Urinary bladder (tissue), 4 donors: ENCODE results near the gene SERPINF2. TPM values are rescaled to one million over a fixed set of nuclear protein-coding genes. Genes with fewer than 3 reads are reported as not detected.
"Not testable (repeated sequence)": the region's sequence is repeated elsewhere in the genome, so short reads cannot be mapped to it uniquely, and the experiment has no call there.

Experiments used
- DNase-seq: peaks from one replicate; pipeline ENCODE4 v3.0.0-alpha.2; 2015; ENCODE audit errors: extremely low spot score
- H3K27ac ChIP-seq: one replicate; pipeline ENCODE4 v1.5.1; 2013; ENCODE audit warnings: low read depth, mild to moderate bottlenecking, moderate library complexity
- H3K36me3 ChIP-seq: one replicate; pipeline ENCODE4 v1.6.1; 2013; ENCODE audit warnings: mild to moderate bottlenecking, moderate library complexity; ENCODE audit not compliant: insufficient read depth
- H3K4me1 ChIP-seq: one replicate; pipeline ENCODE4 v1.6.1; 2013; ENCODE audit warnings: mild to moderate bottlenecking, moderate library complexity; ENCODE audit not compliant: insufficient read depth
- H3K4me3 ChIP-seq: one replicate; pipeline ENCODE4 v1.5.1; 2013; ENCODE audit warnings: low read depth, low read length
- WGBS: extraction: QIAGEN DNeasy Blood & Tissue Kit; methylation state at CpG from one replicate; pipeline ENCODE4 v1.1.7; 2013; 5-methylcytosine and 5-hydroxymethylcytosine counted together
- polyA plus RNA-seq: library from polyadenylated mRNA; stranded (reverse); fragments of 200-250 nt; gene quantifications from one replicate; pipeline ENCODE4 v1.2.3, GENCODE V29; 2013
- total RNA-seq: library from RNA; depleted of rRNA; stranded (reverse); fragments of >200 nt; gene quantifications from one replicate; pipeline ENCODE4 v1.2.3, GENCODE V29; 2014
- donor health status: healthy with polysubstance abuse.
- donor health status: healthy.

The SERPINF2 gene
- total and polyA plus RNA-seq, 2 donors: 0.37 to 21.3 TPM

DNA sequence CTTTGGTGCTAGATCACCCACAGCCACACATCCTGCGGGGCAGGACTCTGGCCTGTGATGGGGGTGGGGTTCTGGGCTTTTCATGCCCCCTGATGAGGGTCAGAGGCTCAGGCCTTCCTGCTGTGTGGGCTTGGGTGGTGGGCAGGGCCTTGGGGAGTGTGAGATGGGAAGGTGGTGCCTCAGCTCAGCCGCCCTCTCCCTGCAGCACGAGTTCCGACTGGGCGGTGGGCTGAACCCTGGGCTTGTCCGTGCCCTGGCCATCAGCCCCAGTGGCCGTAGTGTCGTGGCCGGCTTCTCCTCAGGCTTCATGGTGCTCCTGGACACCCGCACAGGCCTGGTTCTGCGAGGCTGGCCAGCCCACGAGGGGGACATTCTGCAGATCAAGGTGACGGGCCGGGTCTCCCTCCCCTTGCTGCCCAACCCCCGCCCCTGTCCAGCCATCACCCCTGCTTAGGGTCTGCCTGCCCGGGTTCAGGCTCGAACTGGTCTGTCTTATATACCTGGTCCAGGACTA is 6.8 kb upstream of the SERPINF2 start:
- 93% methylated on average over 17 of the region's 17 CpGs for WGBS
- Histone ChIP-seq H3K27ac (no peak overlapping the region), H3K4me1 (no peaks in the 10 kb centered on the region), H3K4me3 (no peak overlapping the region), H3K36me3 (no peaks in the 10 kb centered on the region)
- no peak for DNase-seq

DNA sequence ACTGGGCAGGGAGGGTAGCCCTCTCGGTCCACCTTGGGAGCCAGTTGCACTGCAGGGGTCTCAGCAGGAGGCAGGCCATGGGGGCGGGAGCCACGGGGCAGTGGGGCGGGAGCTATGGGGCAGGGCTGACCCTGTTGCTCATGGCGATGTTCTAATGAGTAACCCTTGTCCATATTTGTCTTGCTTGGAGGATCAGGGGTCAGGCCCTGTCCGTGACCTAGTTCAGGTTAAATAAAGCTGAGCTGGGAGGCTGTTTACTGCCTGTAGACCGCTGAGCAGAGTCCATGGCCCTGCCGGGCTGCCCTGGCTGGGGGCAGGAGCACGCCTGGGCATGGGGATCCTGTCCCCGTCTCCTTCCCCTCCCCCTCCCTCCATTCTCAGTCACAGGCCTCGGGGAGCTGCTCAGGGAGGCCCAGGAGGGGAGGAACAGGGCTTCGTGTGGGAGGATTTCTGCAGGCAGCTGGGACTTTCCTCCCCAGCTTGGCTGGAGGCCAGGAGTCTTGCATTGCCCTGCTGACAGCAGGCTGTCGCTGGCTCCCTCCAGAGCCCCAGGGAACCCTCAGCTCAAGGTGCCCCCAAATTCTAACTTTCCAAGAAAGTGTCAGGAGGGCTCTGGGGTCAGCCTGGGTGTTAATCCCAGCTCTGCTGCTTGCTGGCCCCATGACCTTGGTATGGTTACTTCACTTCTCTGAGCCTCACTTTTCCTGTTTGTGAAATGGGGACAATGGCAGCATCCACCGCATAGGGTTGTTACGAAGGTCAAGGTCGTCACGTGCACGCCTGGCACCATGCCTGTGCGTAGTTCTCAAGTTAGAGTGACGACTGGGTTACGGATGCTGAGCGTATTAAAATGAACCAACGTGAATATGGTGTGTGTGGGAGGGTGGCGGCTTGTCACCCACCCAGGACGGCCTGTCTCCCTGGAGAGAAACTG is 6.1 kb upstream of the SERPINF2 start:
- Histone ChIP-seq H3K4me1 (no peaks in the 10 kb centered on the region), H3K27ac (no peak overlapping the region), H3K4me3 (no peak overlapping the region), H3K36me3 (no peaks in the 10 kb centered on the region)
- no peak for DNase-seq
- whole genome bisulfite sequencing: 65% methylated on average over 25 of the region's 25 CpGs

DNA sequence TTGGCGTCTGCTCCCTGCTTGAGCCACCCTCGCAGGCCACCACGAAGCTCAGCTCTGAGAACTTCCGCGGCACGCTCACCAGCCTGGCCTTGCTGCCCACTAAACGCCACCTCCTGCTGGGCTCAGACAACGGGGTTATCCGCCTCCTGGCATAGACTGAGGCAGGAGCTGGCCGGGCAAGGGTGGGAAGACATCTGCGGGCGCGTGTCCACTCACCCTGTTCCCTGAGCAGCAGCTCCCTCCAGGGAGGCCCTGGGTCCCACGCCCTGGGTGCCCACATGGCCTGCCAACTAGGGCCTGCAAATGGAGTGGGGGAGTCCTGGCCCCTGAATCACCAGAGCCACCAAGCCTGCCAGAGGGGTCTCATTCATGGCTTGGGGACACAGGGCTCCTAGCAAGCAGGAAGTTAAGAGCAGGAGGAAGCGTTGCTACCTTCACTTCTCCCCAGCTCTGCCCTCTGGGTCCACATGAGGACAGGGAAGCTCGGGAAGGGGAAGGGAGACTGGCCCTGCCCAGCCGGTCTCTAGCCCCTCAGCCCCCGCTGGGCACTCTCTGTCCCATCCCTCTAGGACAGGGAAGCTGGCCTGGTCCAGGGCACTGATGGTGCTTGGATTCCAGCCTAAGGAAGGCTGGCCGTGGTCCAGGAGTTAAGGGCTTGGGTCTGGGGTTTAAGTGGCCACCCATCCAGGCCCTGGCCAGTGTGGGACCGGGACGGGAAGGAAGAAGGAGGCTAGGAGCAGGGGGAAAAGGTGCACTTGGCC is 5.0 kb upstream of the SERPINF2 start:
- WGBS: 93% methylated on average over 21 of the region's 21 CpGs
- H3K4me3 ChIP-seq: no peak overlapping the region
- no peaks in the 10 kb centered on the region for H3K4me1 ChIP-seq
- DNase-seq: no peak
- no peak overlapping the region for H3K27ac ChIP-seq
- H3K36me3 ChIP-seq: no peaks in the 10 kb centered on the region

DNA sequence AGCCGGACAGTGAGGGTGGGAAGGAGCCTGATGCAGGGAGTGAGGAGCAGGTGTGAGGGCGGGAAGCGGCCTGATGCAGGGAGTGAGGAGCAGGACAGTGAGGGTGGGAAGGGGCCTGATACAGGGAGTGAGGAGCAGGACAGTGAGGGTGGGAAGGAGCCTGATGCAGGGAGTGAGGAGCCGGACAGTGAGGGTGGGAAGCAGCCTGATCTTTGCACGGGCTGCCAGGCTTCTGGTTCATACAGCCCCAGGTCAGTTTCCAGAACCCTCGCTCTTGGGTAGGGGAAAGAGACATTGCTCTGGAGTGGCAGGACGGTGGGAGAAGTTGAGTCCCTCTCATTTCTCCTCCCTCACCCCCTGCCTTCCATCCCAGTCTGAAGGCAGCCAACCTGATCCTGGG is 772 bp upstream of the SERPINF2 start:
- not testable (repeated sequence) for H3K27ac ChIP-seq, H3K36me3 ChIP-seq, H3K4me1 ChIP-seq, H3K4me3 ChIP-seq, DNase-seq
- 79% methylated on average over 7 of the region's 7 CpGs for WGBS

DNA sequence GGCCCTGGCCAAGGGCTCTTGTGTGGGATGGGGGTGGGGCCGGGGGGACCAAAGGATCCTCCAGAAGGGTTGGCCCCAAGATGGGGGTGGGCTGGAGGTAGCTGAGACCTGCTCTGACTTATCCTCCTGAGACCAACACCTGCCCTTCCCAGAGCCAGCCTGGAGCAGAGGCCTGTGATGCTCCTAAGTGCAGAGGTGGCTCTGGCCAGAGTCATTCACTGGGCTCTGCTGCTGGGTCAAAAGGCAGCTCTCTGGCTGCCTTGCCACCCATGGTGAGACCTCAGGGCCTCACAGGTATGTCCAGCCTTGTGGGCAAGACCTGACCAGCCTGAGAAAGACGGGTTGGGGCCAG is 393 bp downstream of the SERPINF2 start:
- WGBS: 91% methylated on average over 2 of the region's 2 CpGs
- DNase-seq: no peak
- H3K4me3 ChIP-seq: no peak overlapping the region
- H3K27ac ChIP-seq: no peak overlapping the region
- H3K4me1 ChIP-seq: no peaks in the 10 kb centered on the region
- no peaks in the 10 kb centered on the region for H3K36me3 ChIP-seq

DNA sequence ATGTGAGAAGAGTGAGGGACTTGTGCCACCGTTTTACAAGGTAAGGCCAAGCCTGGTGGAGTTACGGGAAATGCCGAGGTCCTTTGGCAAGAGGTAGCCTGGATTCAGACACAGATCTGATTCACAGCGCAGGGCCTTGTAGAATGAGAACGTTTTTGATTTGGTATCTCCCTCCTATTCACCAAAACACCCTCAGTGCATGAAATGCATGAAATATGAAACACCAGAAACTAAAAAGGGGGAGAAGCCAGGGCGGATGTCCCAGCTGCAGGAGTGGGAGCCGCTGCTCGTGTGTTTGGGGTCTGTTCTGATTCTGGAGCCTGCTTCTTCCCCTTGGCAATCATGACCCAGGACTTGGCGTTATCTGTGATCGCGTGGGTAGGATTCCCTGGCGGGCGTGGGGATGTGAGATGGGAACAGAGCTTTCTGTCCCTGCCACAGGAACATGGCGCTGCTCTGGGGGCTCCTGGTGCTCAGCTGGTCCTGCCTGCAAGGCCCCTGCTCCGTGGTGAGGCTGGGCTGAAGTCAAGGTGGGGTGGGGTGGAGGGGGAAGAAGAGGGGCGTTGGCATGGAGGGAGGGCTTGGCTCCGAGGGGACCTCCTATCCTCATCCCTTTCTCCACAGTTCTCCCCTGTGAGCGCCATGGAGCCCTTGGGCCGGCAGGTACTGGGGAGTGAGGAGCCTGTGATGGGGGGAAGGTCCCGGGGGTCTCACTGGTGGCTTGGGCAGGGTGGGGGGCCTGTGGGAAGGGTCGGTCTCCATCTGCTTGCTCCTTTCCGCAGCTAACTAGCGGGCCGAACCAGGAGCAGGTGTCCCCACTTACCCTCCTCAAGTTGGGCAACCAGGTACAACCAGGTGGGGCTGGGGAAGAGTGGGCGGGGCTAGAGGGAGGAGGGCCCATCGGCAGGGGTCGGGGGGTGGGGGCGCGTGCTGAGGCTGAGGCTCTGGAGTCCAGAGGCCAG is 2.2 kb downstream of the SERPINF2 start:
- Histone ChIP-seq H3K4me3 (no peak overlapping the region), H3K27ac (no peak overlapping the region)
- 77% methylated on average over 29 of the region's 29 CpGs for WGBS

DNA sequence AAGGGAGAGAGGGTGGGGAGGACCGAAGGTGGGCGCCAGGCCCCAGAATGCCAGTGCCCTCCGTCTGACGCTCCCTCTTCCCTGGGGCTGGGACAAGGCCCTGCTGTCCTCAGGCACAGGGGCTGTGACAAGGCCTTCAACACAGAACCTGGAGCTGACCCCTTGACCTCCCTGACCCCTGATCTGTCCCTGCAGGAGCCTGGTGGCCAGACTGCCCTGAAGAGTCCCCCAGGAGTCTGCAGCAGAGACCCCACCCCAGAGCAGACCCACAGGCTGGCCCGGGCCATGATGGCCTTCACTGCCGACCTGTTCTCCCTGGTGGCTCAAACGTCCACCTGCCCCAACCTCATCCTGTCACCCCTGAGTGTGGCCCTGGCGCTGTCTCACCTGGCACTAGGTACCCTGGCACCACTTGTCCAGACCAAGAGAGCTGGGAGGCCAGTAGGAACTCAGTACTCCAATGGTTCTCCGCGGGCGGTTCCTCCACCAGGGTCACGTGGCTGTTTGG is 2.9 kb downstream of the SERPINF2 start:
- 92% methylated on average over 12 of the region's 12 CpGs for WGBS
- no peak overlapping the region for H3K27ac ChIP-seq

More for the DNA sequence above, 2.2 kb downstream of the SERPINF2 start:
- no peak for DNase-seq
- Histone ChIP-seq H3K36me3 (no peaks in the 10 kb centered on the region), H3K4me1 (no peaks in the 10 kb centered on the region)

DNA sequence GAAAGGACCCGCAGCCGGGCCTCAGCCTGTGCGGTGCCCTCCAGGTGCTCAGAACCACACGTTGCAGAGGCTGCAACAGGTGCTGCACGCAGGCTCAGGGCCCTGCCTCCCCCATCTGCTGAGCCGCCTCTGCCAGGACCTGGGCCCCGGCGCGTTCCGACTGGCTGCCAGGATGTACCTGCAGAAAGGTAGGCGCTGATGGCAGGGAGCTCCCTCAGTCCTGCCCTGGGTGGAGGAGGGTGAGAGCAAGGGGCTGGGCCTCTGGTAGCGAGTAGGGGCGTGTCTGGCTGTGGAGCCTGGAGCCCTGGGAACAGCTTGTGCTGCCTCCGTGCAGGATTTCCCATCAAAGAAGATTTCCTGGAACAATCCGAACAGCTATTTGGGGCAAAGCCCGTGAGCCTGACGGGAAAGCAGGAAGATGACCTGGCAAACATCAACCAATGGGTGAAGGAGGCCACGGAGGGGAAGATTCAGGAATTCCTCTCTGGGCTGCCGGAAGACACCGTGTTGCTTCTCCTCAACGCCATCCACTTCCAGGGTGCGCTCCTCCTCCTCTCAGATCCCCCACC is 4.4 kb downstream of the SERPINF2 start:
- no peak for DNase-seq
- Histone ChIP-seq H3K4me3 (no peak overlapping the region), H3K27ac (no peak overlapping the region), H3K36me3 (no peaks in the 10 kb centered on the region), H3K4me1 (no peaks in the 10 kb centered on the region)
- WGBS: 79% methylated on average over 22 of the region's 22 CpGs

More for the DNA sequence above, 2.9 kb downstream of the SERPINF2 start:
- Histone ChIP-seq H3K4me1 (no peaks in the 10 kb centered on the region), H3K36me3 (no peaks in the 10 kb centered on the region), H3K4me3 (no peak overlapping the region)
- DNase-seq: no peak

DNA sequence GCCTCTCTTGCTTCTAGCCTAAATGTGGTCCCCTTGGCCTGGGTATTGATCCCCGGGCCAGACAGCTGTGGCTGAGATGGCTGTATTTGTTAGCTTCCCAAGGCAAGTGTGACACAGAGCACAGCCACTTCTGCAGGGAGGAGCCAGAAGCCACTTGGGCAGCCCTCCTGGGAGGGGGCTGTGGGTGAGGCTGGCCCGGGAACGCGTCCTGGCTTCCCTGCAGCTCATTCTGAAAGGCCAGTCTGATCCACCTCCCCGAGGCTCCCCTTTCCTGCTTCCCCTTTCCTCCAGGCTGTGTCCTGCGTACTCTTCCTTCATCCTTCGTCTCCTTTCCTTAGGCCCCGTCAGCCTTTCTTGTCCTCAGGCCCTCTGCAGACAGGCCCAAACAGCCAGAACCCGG is 8.0 kb downstream of the SERPINF2 start:
- Histone ChIP-seq H3K4me1 (no peaks in the 10 kb centered on the region), H3K27ac (no peak overlapping the region), H3K36me3 (no peaks in the 10 kb centered on the region), H3K4me3 (no peak overlapping the region)
- 84% methylated on average over 9 of the region's 9 CpGs for WGBS
- DNase-seq: no peak

DNA sequence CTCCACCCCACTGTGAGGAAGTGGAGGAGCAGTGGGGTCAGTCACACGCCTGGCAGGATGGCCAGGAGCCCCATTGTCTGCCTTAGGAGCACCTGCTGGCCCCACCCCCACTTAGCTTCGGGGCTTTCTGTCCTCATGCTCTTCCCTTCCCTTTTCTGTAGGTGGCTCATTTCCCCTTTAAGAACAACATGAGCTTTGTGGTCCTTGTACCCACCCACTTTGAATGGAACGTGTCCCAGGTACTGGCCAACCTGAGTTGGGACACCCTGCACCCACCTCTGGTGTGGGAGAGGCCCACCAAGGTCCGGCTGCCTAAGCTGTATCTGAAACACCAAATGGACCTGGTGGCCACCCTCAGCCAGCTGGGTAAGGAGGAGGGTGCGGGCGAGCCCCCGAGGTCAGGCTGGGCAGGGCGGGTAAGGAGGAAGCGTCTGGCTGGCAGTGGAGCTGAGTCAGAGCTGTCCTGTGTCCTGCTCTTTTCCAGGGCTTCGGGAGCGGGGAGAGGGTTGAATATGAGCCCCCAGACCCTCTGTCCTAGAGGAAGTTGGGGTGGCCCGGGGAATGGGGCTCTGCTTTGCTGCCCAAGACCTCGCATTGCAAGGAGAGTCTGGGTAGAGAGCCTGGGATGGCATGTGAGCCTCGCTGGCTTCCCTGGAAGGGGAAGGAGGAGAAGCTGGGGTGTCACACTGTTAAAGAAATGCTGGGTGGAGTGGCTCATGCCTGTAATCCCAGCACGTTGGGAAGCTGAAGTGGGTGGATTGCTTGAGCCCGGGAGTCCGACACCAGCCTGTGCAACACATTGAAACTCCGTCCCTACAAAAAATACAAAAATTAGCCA is 10.0 kb downstream of the SERPINF2 start:
- WGBS: 58% methylated on average over 18 of the region's 18 CpGs
- H3K27ac ChIP-seq: no peak overlapping the region
- H3K36me3 ChIP-seq: no peaks in the 10 kb centered on the region
- DNase-seq: no peak
- no peaks in the 10 kb centered on the region for H3K4me1 ChIP-seq
- H3K4me3 ChIP-seq: no peak overlapping the region

DNA sequence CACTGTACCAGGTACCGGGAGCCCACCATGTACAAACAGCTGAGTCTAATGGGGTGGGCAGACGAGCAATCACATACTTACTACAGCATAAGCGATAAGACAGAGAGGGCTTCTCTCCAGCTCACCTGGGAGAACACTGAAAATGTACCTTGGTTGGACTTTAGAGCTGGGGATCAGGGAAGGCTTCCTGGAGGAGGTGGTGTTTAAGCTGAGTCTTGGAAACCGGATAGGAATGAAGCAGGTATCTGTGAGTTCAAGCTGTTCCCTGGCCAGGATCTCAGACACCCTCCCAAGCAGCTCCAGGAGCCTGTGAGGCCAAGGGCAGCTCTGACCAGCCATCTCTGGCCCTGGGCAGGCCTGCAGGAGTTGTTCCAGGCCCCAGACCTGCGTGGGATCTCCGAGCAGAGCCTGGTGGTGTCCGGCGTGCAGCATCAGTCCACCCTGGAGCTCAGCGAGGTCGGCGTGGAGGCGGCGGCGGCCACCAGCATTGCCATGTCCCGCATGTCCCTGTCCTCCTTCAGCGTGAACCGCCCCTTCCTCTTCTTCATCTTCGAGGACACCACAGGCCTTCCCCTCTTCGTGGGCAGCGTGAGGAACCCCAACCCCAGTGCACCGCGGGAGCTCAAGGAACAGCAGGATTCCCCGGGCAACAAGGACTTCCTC is 11.2 kb downstream of the SERPINF2 start:
- Histone ChIP-seq H3K4me1 (no peaks in the 10 kb centered on the region), H3K36me3 (no peaks in the 10 kb centered on the region), H3K27ac (no peak overlapping the region), H3K4me3 (no peak overlapping the region)
- DNase-seq: no peak
- 85% methylated on average over 23 of the region's 23 CpGs for WGBS
